Ovary (tissue), 3 donors: Measurements from ENCODE around the gene EYS.
"Not testable (repeated sequence)": the region's sequence is repeated elsewhere in the genome, so short reads cannot be mapped to it uniquely, and the experiment has no call there.

Source experiments
- EP300 ChIP-seq: sonication (generic); formaldehyde crosslinking; IDR thresholded peaks from one replicate; pipeline ENCODE4 v1.6.1; 2017; ENCODE audit warnings: antibody characterized with exemption
- POLR2A ChIP-seq: fragments of 450-650 bp; IDR thresholded peaks from one replicate; pipeline ENCODE4 v1.6.1; 2017; ENCODE audit warnings: antibody characterized with exemption, mild to moderate bottlenecking, moderate library complexity
- TF ChIP-seq, protein P1 (sequence below), 3 donors: fragments of 450-650 bp in 2 of 3; fragments of 200-600 bp in 1 of 3; IDR thresholded peaks; one replicate each; pipeline versions ENCODE4 v1.5.1 to v1.8.0; 2016 to 2022; ENCODE audit warnings: antibody characterized with exemption in 3 of 3, mild to moderate bottlenecking in 1 of 3
- donor health status: DM: no; HTN: no; CAD: no.

DNA sequence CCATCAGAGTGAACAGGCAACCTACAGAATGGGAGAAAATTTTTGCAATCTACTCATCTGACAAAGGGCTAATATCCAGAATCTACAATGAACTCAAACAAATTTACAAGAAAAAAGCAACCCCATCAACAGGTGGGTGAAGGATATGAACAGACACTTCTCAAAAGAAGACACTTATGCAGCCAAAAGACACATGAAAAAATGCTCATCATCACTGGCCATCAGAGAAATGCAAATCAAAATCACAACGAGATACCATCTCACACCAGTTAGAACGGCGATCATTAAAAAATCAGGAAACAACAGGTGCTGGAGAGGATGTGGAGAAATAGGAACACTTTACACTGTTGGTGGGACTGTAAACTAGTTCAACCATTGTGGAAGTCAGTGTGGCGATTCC, 1773.1 kb downstream of the EYS start:
- TF ChIP-seq, protein P1, sequence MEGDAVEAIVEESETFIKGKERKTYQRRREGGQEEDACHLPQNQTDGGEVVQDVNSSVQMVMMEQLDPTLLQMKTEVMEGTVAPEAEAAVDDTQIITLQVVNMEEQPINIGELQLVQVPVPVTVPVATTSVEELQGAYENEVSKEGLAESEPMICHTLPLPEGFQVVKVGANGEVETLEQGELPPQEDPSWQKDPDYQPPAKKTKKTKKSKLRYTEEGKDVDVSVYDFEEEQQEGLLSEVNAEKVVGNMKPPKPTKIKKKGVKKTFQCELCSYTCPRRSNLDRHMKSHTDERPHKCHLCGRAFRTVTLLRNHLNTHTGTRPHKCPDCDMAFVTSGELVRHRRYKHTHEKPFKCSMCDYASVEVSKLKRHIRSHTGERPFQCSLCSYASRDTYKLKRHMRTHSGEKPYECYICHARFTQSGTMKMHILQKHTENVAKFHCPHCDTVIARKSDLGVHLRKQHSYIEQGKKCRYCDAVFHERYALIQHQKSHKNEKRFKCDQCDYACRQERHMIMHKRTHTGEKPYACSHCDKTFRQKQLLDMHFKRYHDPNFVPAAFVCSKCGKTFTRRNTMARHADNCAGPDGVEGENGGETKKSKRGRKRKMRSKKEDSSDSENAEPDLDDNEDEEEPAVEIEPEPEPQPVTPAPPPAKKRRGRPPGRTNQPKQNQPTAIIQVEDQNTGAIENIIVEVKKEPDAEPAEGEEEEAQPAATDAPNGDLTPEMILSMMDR (IDR thresholded peaks at IDR 0.05): not testable (repeated sequence)
- TF ChIP-seq POLR2A, EP300: not testable (repeated sequence)
